Heart left ventricle (tissue), 13 donors: ENCODE data around the gene ERLIN1.

Source experiments
- CTCF ChIP-seq, 12 donors: fragments of 200-600 bp; sonication (generic) in 4 of 12; IDR thresholded peaks; one replicate each; pipeline versions ENCODE4 v1.5.0 to v1.8.0; 2018 to 2022; ENCODE audit warnings: antibody characterized with exemption in 12 of 12, mild to moderate bottlenecking in 5 of 12
- POLR2A ChIP-seq, 2 donors: fragments of 450-650 bp; IDR thresholded peaks; one replicate each; pipeline ENCODE4 v1.6.1; 2017; ENCODE audit warnings: antibody characterized with exemption in 2 of 2, mild to moderate bottlenecking in 2 of 2, moderate library complexity in 2 of 2
- donor health status: ischemic (EF 13 %, LVEDD 7.1; RV severe dilation, severe dysfunction).
- donor health status: DM: no; HTN: yes; CAD: no.
- donor health status: DM: no; HTN: no; CAD: no.
- donor health status: ischemic (EF 25% LVEDD 6.9; RV normal size, moderate dysfunction).
- donor health status: ischemic (EF 25% LVEDD 5.7; RV mildly dilated, moderate dysfunction).
- donor health status: ischemic (EF 35%, LVEDD 5.7; RV mildly dilated, moderate dysfunction).
- donor health status: nonischemic (EF 11% LVEDD 7.7; RV severe dilation, severe dysfunction).
- donor health status: DM: yes; HTN: yes; CAD: no.
- donor health status: PGD.
- donor health status: ischemic (EF 29% LVEDD 5.4; RV normal size, mild dysfunction).
- donor health status: nonischemic (EF 23%, LVEDD 6.1; RV moderate dilation, normal function).

GRCh38 chr10:100143756-100144155 is 42.1 kb downstream of the ERLIN1 start:
- TF ChIP-seq CTCF (IDR thresholded peaks at IDR 0.05) (no peak), POLR2A (IDR thresholded peaks at IDR 0.05) (no peak)
